Measurements from ENCODE around the gene CRTC2. TPM values are rescaled to one million over a fixed set of nuclear protein-coding genes. Genes with fewer than 3 reads are reported as not detected.
A peak's percentile ranks its signal among the peaks of the same experiment; 100 is the strongest.

Gene CRTC2
- total RNA-seq, 1 experiment from 2014 or later, result 33.8 TPM

- CTCF ChIA-PET, result no interaction called here
- Histone ChIP-seq H2AFZ (ENCODE audit: low read depth, low read length, poor library complexity, severe bottlenecking) (no peak overlapping the region), H3K4me1 (ENCODE audit: control insufficient read depth in 1 of 2, insufficient read depth in 2 of 2, low read length in 2 of 2) (peaks cover under 1 to 15% of the 10 kb centered on the region in 2 experiments; a peak in 3 of 4 replicates), H3K27ac (ENCODE audit: low read depth, low read length) (no peak overlapping the region), H3K9me3 (ENCODE audit: control insufficient read depth in 1 of 2, insufficient read depth in 1 of 2, low read depth in 1 of 2, low read length in 2 of 2) (no peaks in the 10 kb centered on the region), H4K20me1 (ENCODE audit: insufficient read depth) (no peaks in the 10 kb centered on the region), H3K9ac (ENCODE audit: low read length) (no peak overlapping the region), H3K4me2 (ENCODE audit: low read length) (no peak overlapping the region), H3K9me2 (ENCODE audit: insufficient read depth) (no peaks in the 10 kb centered on the region), H3K4me3 (replicated peaks in 1 of 2; ENCODE audit: low read depth in 1 of 2, low read length in 2 of 2) (no peak overlapping the region), H3K36me3 (ENCODE audit: control insufficient read depth in 1 of 2, insufficient read depth in 2 of 2, low read length in 2 of 2) (peaks cover 9 to 26% of the 10 kb centered on the region in 2 experiments; a peak in 3 of 4 replicates), H3K79me2 (ENCODE audit: insufficient read depth, low read length) (peaks cover 20% of the 10 kb centered on the region), H3K27me3 (ENCODE audit: insufficient read depth, low read length) (no peaks in the 10 kb centered on the region)
- POLR2A ChIA-PET, result interaction anchor here (1.4 kb wide), 1 partner anchor 10 kb away, joined by 3 read pairs; the partner anchor contains the start of gene SLC39A1
- no peak for ATAC-seq
- RAD21 ChIA-PET (ENCODE audit: low non-redundant PET in 1 of 2, low total read pairs in 2 of 2, uncharacterized antibody in 2 of 2, unreplicated experiment in 2 of 2), result no interaction called here
- no TSS peak for BruUV-seq (replicated peaks)
- intact Hi-C loops (cut with micrococcal nuclease), result no loop called here
- TF ChIP-seq RAD21 (IDR thresholded peaks at IDR 0.05; ENCODE audit: low read depth) (no peak), POLR2A (IDR thresholded peaks at IDR 0.05; ENCODE audit: borderline replicate concordance, extremely low read depth, insufficient read depth, insufficient read length) (no peak), ZNF274 (IDR thresholded peaks at IDR 0.05; ENCODE audit: low read depth, low read length) (no peak), EGR1 (IDR thresholded peaks at IDR 0.05; ENCODE audit: low read depth) (no peak), ELF1 (IDR thresholded peaks at IDR 0.05; ENCODE audit: borderline replicate concordance, low read depth) (no peak)
- DNase-seq (ENCODE audit: low read depth, low spot score), result no peak
Measured at GRCh38 chr1:153973525-153973924, 15.1 kb upstream of the CRTC2 start.

- no peak overlapping the region for H3K4me3 ChIP-seq (replicated peaks in 1 of 2; ENCODE audit: low read depth in 1 of 2, low read length in 2 of 2)
- no peak overlapping the region for H3K4me2 ChIP-seq (ENCODE audit: low read length)
- no peak overlapping the region for H2AFZ ChIP-seq (ENCODE audit: low read depth, low read length, poor library complexity, severe bottlenecking)
- ChIA-PET RAD21 (ENCODE audit: low non-redundant PET in 1 of 2, low total read pairs in 2 of 2, uncharacterized antibody in 2 of 2, unreplicated experiment in 2 of 2) (no interaction called here), POLR2A (no interaction called here), CTCF (no interaction called here)
- H3K9ac ChIP-seq (ENCODE audit: low read length), result no peak overlapping the region
- TF ChIP-seq POLR2AphosphoS5 (IDR thresholded peaks at IDR 0.05; ENCODE audit: low read depth, low read length), result peak; percentile 32; the same call in 1 of the 2 replicates
- TF ChIP-seq, protein P1, sequence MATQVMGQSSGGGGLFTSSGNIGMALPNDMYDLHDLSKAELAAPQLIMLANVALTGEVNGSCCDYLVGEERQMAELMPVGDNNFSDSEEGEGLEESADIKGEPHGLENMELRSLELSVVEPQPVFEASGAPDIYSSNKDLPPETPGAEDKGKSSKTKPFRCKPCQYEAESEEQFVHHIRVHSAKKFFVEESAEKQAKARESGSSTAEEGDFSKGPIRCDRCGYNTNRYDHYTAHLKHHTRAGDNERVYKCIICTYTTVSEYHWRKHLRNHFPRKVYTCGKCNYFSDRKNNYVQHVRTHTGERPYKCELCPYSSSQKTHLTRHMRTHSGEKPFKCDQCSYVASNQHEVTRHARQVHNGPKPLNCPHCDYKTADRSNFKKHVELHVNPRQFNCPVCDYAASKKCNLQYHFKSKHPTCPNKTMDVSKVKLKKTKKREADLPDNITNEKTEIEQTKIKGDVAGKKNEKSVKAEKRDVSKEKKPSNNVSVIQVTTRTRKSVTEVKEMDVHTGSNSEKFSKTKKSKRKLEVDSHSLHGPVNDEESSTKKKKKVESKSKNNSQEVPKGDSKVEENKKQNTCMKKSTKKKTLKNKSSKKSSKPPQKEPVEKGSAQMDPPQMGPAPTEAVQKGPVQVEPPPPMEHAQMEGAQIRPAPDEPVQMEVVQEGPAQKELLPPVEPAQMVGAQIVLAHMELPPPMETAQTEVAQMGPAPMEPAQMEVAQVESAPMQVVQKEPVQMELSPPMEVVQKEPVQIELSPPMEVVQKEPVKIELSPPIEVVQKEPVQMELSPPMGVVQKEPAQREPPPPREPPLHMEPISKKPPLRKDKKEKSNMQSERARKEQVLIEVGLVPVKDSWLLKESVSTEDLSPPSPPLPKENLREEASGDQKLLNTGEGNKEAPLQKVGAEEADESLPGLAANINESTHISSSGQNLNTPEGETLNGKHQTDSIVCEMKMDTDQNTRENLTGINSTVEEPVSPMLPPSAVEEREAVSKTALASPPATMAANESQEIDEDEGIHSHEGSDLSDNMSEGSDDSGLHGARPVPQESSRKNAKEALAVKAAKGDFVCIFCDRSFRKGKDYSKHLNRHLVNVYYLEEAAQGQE (IDR thresholded peaks at IDR 0.05; ENCODE audit: low read depth), result no peak
- no TSS peak for BruUV-seq (replicated peaks)
- ATAC-seq (no peak), DNase-seq (ENCODE audit: low read depth, low spot score) (no peak)
- no peaks in the 10 kb centered on the region for H4K20me1 ChIP-seq (ENCODE audit: insufficient read depth)
- H3K79me2 ChIP-seq (ENCODE audit: insufficient read depth, low read length), result peaks cover 20% of the 10 kb centered on the region
- H3K9me3 ChIP-seq (ENCODE audit: control insufficient read depth in 1 of 2, insufficient read depth in 1 of 2, low read depth in 1 of 2, low read length in 2 of 2), result no peaks in the 10 kb centered on the region
- no peaks in the 10 kb centered on the region for H3K27me3 ChIP-seq (ENCODE audit: insufficient read depth, low read length)
- H3K9me2 ChIP-seq (ENCODE audit: insufficient read depth), result no peaks in the 10 kb centered on the region
- peaks cover 3 to 16% of the 10 kb centered on the region in 2 experiments; a peak in 3 of 4 replicates for H3K4me1 ChIP-seq (ENCODE audit: control insufficient read depth in 1 of 2, insufficient read depth in 2 of 2, low read length in 2 of 2)
- H3K27ac ChIP-seq (ENCODE audit: low read depth, low read length), result no peak overlapping the region
- intact Hi-C loops (cut with micrococcal nuclease), result no loop called here
- H3K36me3 ChIP-seq (ENCODE audit: control insufficient read depth in 1 of 2, insufficient read depth in 2 of 2, low read length in 2 of 2), result peaks cover 9 to 26% of the 10 kb centered on the region in 2 experiments; a peak in 3 of 4 replicates
Measured at GRCh38 chr1:153973071-153973470, 14.7 kb upstream of the CRTC2 start.
